Neuronal stem cell (in vitro differentiated cells): ENCODE results near the gene PSMC1.
"Not testable (repeated sequence)": the region's sequence is repeated elsewhere in the genome, so short reads cannot be mapped to it uniquely, and the experiment has no call there.

Source experiments
- DNase-seq: peaks from one replicate; pipeline ENCODE4 v3.0.0-alpha.2; 2013; ENCODE audit warnings: low spot score
- H2AFZ ChIP-seq: one replicate; pipeline ENCODE4 v1.6.1; 2013; ENCODE audit warnings: mild to moderate bottlenecking, low read length, inconsistent platforms
- H2AK5ac ChIP-seq: 2 replicates; pipeline ENCODE4 v1.6.1; 2013; ENCODE audit warnings: low read depth, mild to moderate bottlenecking, inconsistent platforms, low read length, moderate library complexity, mixed read lengths
- H2BK120ac ChIP-seq: 2 replicates; pipeline ENCODE4 v1.6.1; 2013; ENCODE audit warnings: low read depth, mild to moderate bottlenecking, inconsistent platforms, low read length, moderate library complexity, mixed read lengths
- H2BK12ac ChIP-seq: one replicate; pipeline ENCODE4 v1.6.1; 2013; ENCODE audit warnings: low read length, inconsistent platforms
- H2BK15ac ChIP-seq: 2 replicates; pipeline ENCODE4 v1.6.1; 2013; ENCODE audit warnings: mild to moderate bottlenecking, low read length, inconsistent platforms, mixed read lengths
- H2BK5ac ChIP-seq: one replicate; pipeline ENCODE4 v1.6.1; 2013; ENCODE audit warnings: inconsistent platforms, mild to moderate bottlenecking, low read length, moderate library complexity
- H3K14ac ChIP-seq: one replicate; pipeline ENCODE4 v1.6.1; 2013; ENCODE audit warnings: low read length, inconsistent platforms
- H3K18ac ChIP-seq: 2 replicates; pipeline ENCODE4 v1.6.1; 2013; ENCODE audit warnings: low read length, inconsistent platforms
- H3K23ac ChIP-seq: 2 replicates; pipeline ENCODE4 v1.6.1; 2013; ENCODE audit warnings: low read depth, mild to moderate bottlenecking, mixed read lengths, low read length, inconsistent platforms; ENCODE audit not compliant: poor library complexity
- H3K27ac ChIP-seq: replicated peaks from 3 replicates; pipeline ENCODE4 v1.5.1; 2013; ENCODE audit warnings: low read length, inconsistent platforms
- H3K27me3 ChIP-seq, 3 experiments: 2 replicates each; pipeline ENCODE4 v1.6.1; 2013; ENCODE audit warnings: low read length in 3 of 3, mild to moderate bottlenecking in 2 of 3, inconsistent platforms in 1 of 3, low read depth in 1 of 3, mixed read lengths in 1 of 3, moderate library complexity in 1 of 3; ENCODE audit not compliant: control insufficient read depth in 3 of 3, insufficient read depth in 3 of 3
- H3K36me3 ChIP-seq, 2 donors: replicated peaks in 1 of 2; 2 replicates each; pipeline ENCODE4 v1.6.1; 2013; ENCODE audit warnings: low read length in 2 of 2; ENCODE audit not compliant: control insufficient read depth in 2 of 2, insufficient read depth in 2 of 2
- H3K4ac ChIP-seq: 2 replicates; pipeline ENCODE4 v1.6.1; 2013; ENCODE audit warnings: inconsistent platforms, mild to moderate bottlenecking, low read length, moderate library complexity
- H3K4me1 ChIP-seq, 2 donors: 1 replicate in 1 of 2; 2 replicates in 1 of 2; pipeline ENCODE4 v1.6.1; 2013; ENCODE audit warnings: low read length in 2 of 2, low read depth in 1 of 2; ENCODE audit not compliant: control insufficient read depth in 2 of 2, insufficient read depth in 1 of 2
- H3K4me2 ChIP-seq: one replicate; pipeline ENCODE4 v1.6.1; 2013; ENCODE audit warnings: mild to moderate bottlenecking, low read length, inconsistent platforms; ENCODE audit not compliant: insufficient read depth, poor library complexity, severe bottlenecking
- H3K4me3 ChIP-seq, 2 donors: 2 replicates each; pipeline ENCODE4 v1.5.1; 2013; ENCODE audit warnings: low read length in 2 of 2, mild to moderate bottlenecking in 2 of 2, inconsistent platforms in 1 of 2, moderate library complexity in 1 of 2
- H3K79me1 ChIP-seq: one replicate; pipeline ENCODE4 v1.6.1; 2013; ENCODE audit warnings: low read depth, mild to moderate bottlenecking, inconsistent platforms, low read length, moderate library complexity
- H3K9ac ChIP-seq: one replicate; pipeline ENCODE4 v1.6.1; 2013; ENCODE audit warnings: mild to moderate bottlenecking, low read depth, low read length, inconsistent platforms; ENCODE audit not compliant: poor library complexity
- H3K9me3 ChIP-seq, 2 donors: replicated peaks in 1 of 2; 2 replicates each; pipeline versions ENCODE3 to v1.6.1; 2013; ENCODE audit warnings: low read length in 2 of 2, mild to moderate bottlenecking in 2 of 2, inconsistent platforms in 1 of 2, low read depth in 1 of 2, mixed read lengths in 1 of 2, moderate library complexity in 1 of 2; ENCODE audit not compliant: control insufficient read depth in 2 of 2, insufficient read depth in 1 of 2
- H4K8ac ChIP-seq: one replicate; pipeline ENCODE4 v1.6.1; 2013; ENCODE audit warnings: low read depth, mild to moderate bottlenecking, inconsistent platforms, low read length, moderate library complexity
- H4K91ac ChIP-seq: one replicate; pipeline ENCODE4 v1.6.1; 2013; ENCODE audit warnings: low read length, low read depth, mild to moderate bottlenecking, inconsistent platforms; ENCODE audit not compliant: poor library complexity
- WGBS, 2 donors: extraction: QIAGEN DNeasy Blood & Tissue Kit; methylation state at CpG; one replicate each; pipeline ENCODE4 v1.1.7; 2013; ENCODE audit warnings: missing lambda C conversion rate in 2 of 2, mixed read lengths in 1 of 2; ENCODE audit not compliant: insufficient read length in 2 of 2, insufficient replicate concordance in 1 of 2; ENCODE audit errors: extremely low coverage in 2 of 2; 5-methylcytosine and 5-hydroxymethylcytosine counted together

The PSMC1 gene

GRCh38 chr14:90247441-90247840 lies 8.9 kb upstream of the PSMC1 start:
- not testable (repeated sequence) for H3K36me3 ChIP-seq, H2BK12ac ChIP-seq, H3K4me2 ChIP-seq, H3K79me1 ChIP-seq, H4K91ac ChIP-seq, H3K27ac ChIP-seq, H3K14ac ChIP-seq, H3K9me3 ChIP-seq, H3K4ac ChIP-seq, DNase-seq, H2BK120ac ChIP-seq, H3K9ac ChIP-seq, H2BK5ac ChIP-seq, H4K8ac ChIP-seq, H3K27me3 ChIP-seq, H3K23ac ChIP-seq, H3K4me1 ChIP-seq, H2AFZ ChIP-seq, H3K4me3 ChIP-seq, H2AK5ac ChIP-seq, H3K18ac ChIP-seq, H2BK15ac ChIP-seq
- no CpG with 5 or more reads among the region's 10 CpGs for WGBS, 2 donors

- no peak overlapping the region for H3K4me2 ChIP-seq
These were observed 7.8 kb upstream of the PSMC1 start for GRCh38 chr14:90248594-90248993.

GRCh38 chr14:90253826-90254225 lies 2.5 kb upstream of the PSMC1 start:
- Histone ChIP-seq H2BK120ac (no peak overlapping the region), H3K14ac (no peak overlapping the region), H3K36me3 (peaks cover 2 to 10% of the 10 kb centered on the region in 2 donors), H3K23ac (no peak overlapping the region), H3K4me2 (no peak overlapping the region), H3K27ac (no peak overlapping the region), H3K18ac (no peak overlapping the region), H4K91ac (no peak overlapping the region), H2AK5ac (no peak overlapping the region), H4K8ac (no peak overlapping the region), H3K4ac (no peak overlapping the region), H3K4me1 (peaks cover 4% of the 10 kb centered on the region in 2 donors), H2BK5ac (no peak overlapping the region), H3K4me3 (no peak overlapping the region), H3K9ac (no peak overlapping the region), H3K9me3 (no peaks in the 10 kb centered on the region), H2BK12ac (no peak overlapping the region), H3K79me1 (peaks cover 3% of the 10 kb centered on the region), H2AFZ (no peak overlapping the region), H3K27me3 (peaks cover 0 to 7% (median 0%) of the 10 kb centered on the region in 3 experiments), H2BK15ac (no peak overlapping the region)
- no CpG with 5 or more reads among the region's 8 CpGs for WGBS, 2 donors
- no peak for DNase-seq

More at GRCh38 chr14:90248594-90248993, 7.8 kb upstream of the PSMC1 start:
- DNase-seq: no peak
- H2BK5ac ChIP-seq: no peak overlapping the region
- WGBS, 2 donors: no CpG with 5 or more reads among the region's 2 CpGs
- no peak overlapping the region for H3K23ac ChIP-seq
- no peak overlapping the region for H2BK12ac ChIP-seq
- H3K9me3 ChIP-seq: no peaks in the 10 kb centered on the region
- H2AFZ ChIP-seq: no peak overlapping the region
- no peak overlapping the region for H3K4me3 ChIP-seq
- H4K8ac ChIP-seq: no peak overlapping the region
- H4K91ac ChIP-seq: no peak overlapping the region
- no peak overlapping the region for H3K14ac ChIP-seq
- H3K4ac ChIP-seq: no peak overlapping the region
- H3K9ac ChIP-seq: no peak overlapping the region
- no peak overlapping the region for H3K27ac ChIP-seq
- no peak overlapping the region for H2AK5ac ChIP-seq
- no peaks in the 10 kb centered on the region for H3K4me1 ChIP-seq
- no peak overlapping the region for H2BK120ac ChIP-seq
- H3K79me1 ChIP-seq: no peaks in the 10 kb centered on the region
- H2BK15ac ChIP-seq: no peak overlapping the region
- no peaks in the 10 kb centered on the region for H3K36me3 ChIP-seq
- peaks cover 0 to 7% (median 0%) of the 10 kb centered on the region in 3 experiments for H3K27me3 ChIP-seq
- no peak overlapping the region for H3K18ac ChIP-seq

- H4K8ac ChIP-seq: no peak overlapping the region
- peaks cover 0 to 7% (median 0%) of the 10 kb centered on the region in 3 experiments for H3K27me3 ChIP-seq
- H3K4me1 ChIP-seq: peaks cover 4% of the 10 kb centered on the region in 2 donors
- H3K23ac ChIP-seq: no peak overlapping the region
- no peak overlapping the region for H3K18ac ChIP-seq
- no peaks in the 10 kb centered on the region for H3K9me3 ChIP-seq
- H2BK15ac ChIP-seq: no peak overlapping the region
- H4K91ac ChIP-seq: no peak overlapping the region
- H2BK5ac ChIP-seq: no peak overlapping the region
- H3K27ac ChIP-seq: no peak overlapping the region
- H2BK120ac ChIP-seq: no peak overlapping the region
- H3K79me1 ChIP-seq: peaks cover 3% of the 10 kb centered on the region
- no peak overlapping the region for H3K4ac ChIP-seq
- H3K4me3 ChIP-seq: peak overlapping the region in 1 of 2 donors; percentile 69
- H2AFZ ChIP-seq: peak overlapping the region; percentile 91
- no peak for DNase-seq
- H3K4me2 ChIP-seq: no peak overlapping the region
- no peak overlapping the region for H3K14ac ChIP-seq
- WGBS, 2 donors: no CpG with 5 or more reads among the region's 1 CpG
- no peak overlapping the region for H3K9ac ChIP-seq
- H2BK12ac ChIP-seq: no peak overlapping the region
- peaks cover 5 to 31% of the 10 kb centered on the region in 2 donors for H3K36me3 ChIP-seq
- no peak overlapping the region for H2AK5ac ChIP-seq
These were observed 482 bp upstream of the PSMC1 start for GRCh38 chr14:90255871-90256270.
